Measurements from ENCODE around the gene FAM118A. TPM values are rescaled to one million over a fixed set of nuclear protein-coding genes. Genes with fewer than 3 reads are reported as not detected.

The FAM118A gene
- total RNA-seq, 1 donor from 2014 or later, result 59.3 TPM

DNA sequence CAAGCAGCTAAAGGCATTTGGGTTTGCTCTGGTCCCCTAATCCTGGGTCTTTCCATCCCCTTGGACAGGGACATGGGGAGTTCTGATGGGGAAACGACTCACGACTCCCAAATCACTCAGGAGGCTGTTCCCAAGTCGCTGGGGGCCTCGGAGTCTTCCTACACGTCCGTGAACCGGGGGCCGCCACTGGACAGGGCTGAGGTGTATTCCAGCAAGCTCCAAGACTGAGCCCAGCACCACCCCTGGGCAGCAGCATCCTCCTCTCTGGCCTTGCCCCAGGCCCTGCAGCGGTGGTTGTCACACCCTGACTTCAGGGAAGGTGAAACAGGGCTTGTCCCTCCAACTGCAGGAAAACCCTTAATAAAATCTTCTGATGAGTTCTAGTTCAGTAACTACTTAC lies 14.2 kb upstream of the FAM118A start:
- no peak overlapping the region for H3K4me3 Mint-ChIP-seq
- CTCF ChIA-PET, result no interaction called here

DNA sequence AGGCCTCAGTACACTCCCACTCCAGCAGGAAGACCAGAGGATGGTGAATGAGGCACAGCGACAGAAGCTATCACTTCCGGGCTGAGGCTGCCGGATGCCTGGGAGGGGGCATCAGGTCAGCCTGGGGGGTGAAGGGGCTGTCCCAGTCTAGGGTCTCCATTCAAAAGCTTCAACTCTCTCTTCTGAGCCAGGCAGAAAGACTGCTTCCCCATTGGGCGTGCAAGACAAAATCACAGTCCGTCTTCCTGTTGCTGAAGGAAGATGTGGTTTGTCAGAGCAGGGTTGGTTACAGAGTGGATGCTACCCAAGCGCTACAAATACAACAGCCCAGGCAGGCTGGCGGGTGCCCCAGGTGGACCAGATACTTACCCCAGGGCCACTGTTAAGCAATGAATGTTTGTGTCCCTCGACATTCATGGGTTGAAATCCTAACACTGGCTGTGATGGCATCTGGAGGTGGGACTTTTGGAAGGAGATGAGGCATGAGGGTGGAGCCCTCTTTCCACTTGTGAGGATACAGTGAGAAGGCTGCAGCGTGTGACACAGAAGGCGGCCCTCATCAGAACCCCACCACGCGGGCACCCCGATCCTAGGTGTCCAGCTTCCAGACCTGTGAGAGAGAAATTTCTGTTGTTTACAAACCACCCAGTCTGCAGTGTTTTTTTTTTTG lies 13.0 kb upstream of the FAM118A start:
- peak overlapping the region; percentile 87 for H3K27ac Mint-ChIP-seq
- ATAC-seq (ENCODE audit: low read depth), result peak; percentile 88

More for the DNA sequence above, 14.2 kb upstream of the FAM118A start:
- TF ChIP-seq, protein P1, sequence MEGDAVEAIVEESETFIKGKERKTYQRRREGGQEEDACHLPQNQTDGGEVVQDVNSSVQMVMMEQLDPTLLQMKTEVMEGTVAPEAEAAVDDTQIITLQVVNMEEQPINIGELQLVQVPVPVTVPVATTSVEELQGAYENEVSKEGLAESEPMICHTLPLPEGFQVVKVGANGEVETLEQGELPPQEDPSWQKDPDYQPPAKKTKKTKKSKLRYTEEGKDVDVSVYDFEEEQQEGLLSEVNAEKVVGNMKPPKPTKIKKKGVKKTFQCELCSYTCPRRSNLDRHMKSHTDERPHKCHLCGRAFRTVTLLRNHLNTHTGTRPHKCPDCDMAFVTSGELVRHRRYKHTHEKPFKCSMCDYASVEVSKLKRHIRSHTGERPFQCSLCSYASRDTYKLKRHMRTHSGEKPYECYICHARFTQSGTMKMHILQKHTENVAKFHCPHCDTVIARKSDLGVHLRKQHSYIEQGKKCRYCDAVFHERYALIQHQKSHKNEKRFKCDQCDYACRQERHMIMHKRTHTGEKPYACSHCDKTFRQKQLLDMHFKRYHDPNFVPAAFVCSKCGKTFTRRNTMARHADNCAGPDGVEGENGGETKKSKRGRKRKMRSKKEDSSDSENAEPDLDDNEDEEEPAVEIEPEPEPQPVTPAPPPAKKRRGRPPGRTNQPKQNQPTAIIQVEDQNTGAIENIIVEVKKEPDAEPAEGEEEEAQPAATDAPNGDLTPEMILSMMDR (IDR thresholded peaks at IDR 0.05), result no peak
- H3K36me3 Mint-ChIP-seq (ENCODE audit: low read depth), result no peaks in the 10 kb centered on the region
- no peaks in the 10 kb centered on the region for H3K27me3 Mint-ChIP-seq
- DNase-seq (no peak), ATAC-seq (ENCODE audit: low read depth) (no peak)
- H3K27ac Mint-ChIP-seq, result peak overlapping the region; percentile 46
- no peaks in the 10 kb centered on the region for H3K9me3 Mint-ChIP-seq
- peaks cover 22% of the 10 kb centered on the region for H3K4me1 Mint-ChIP-seq
- intact Hi-C loops (cut with micrococcal nuclease), result no loop called here
- POLR2A ChIA-PET, result interaction anchor here (0.6 to 1.4 kb wide), 2 partner anchors 11 to 740 kb away, joined by 4 to 5 read pairs; partner anchors contain the start of gene UPK3A

DNA sequence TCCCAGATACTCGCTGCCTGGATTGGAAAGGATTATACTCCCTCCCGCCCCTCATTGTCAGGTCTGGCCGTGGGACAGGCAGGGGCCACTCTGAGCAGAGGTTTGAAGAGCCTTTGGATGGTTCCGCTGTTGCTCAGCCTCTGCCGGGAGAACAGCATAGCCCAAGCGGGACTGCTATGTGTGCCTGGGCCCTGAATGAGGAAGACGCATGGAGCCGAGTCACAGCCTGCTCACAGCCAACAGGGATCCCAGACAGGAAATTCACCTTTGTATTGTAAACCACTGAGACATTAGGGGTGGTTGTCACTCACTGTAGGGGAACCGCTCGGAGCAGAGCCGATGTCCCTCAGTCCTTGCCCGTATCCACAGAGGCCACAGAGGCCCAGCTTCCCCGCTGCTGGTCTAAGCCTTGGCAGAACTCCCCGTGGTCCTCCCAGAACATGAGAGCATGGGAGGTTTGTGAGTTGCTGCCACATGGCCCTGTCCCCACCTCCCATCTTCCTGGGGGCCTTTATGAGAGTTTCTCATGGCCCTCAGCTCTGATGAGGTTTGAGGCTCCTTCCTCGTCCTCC lies 10.7 kb upstream of the FAM118A start:
- ChIA-PET POLR2A (interaction anchor here (0.8 to 1.0 kb wide), 3 partner anchors 10 to 12 kb away, joined by 3 to 7 read pairs (median 5); no protein-coding TSS in a partner anchor), CTCF (no interaction called here)
- Mint-ChIP-seq H3K4me1 (peaks cover 27% of the 10 kb centered on the region), H3K36me3 (ENCODE audit: low read depth) (no peaks in the 10 kb centered on the region), H3K9me3 (no peaks in the 10 kb centered on the region), H3K27ac (no peak overlapping the region), H3K4me3 (no peak overlapping the region), H3K27me3 (no peaks in the 10 kb centered on the region)
- intact Hi-C loops (cut with micrococcal nuclease), result no loop called here
- TF ChIP-seq, protein P1 (IDR thresholded peaks at IDR 0.05), result no peak
- ATAC-seq (ENCODE audit: low read depth), result no peak
- no peak for DNase-seq

More for the DNA sequence above, 13.0 kb upstream of the FAM118A start:
- H3K27me3 Mint-ChIP-seq, result no peaks in the 10 kb centered on the region
- peak overlapping the region; percentile 57 for H3K4me3 Mint-ChIP-seq
- peaks cover 22% of the 10 kb centered on the region for H3K4me1 Mint-ChIP-seq
- intact Hi-C loops (cut with micrococcal nuclease), result loop anchor here (1.0 kb wide), 1 partner anchor 8 kb away; no protein-coding TSS in a partner anchor
- TF ChIP-seq, protein P1 (IDR thresholded peaks at IDR 0.05), result no peak
- POLR2A ChIA-PET, result interaction anchor here (0.7 to 1.2 kb wide), 5 partner anchors 9 to 17 kb away, joined by 3 to 7 read pairs (median 4); partner anchors contain the start of genes FAM118A and UPK3A
- DNase-seq, result no peak
- no peaks in the 10 kb centered on the region for H3K9me3 Mint-ChIP-seq
- no peaks in the 10 kb centered on the region for H3K36me3 Mint-ChIP-seq (ENCODE audit: low read depth)
- CTCF ChIA-PET, result no interaction called here

DNA sequence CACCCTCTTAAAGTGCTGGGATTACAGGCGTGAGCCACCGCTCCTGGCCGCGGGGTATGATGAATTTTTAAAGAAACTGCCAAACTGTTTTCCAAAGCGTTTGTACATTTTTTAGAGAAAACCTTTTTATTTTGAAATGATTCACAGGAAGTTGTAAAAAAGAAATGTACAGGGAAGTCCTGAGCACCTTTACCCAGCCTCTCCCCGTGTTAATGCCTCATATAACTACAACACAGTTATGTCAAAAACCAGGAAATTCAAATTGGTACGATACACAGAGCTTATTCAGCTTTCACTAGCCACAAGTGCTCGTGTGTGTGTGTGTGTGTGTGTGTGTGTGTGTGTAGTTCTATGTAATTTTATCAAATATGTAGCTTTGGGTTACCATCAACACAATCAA lies 7.0 kb upstream of the FAM118A start:
- no peaks in the 10 kb centered on the region for H3K36me3 Mint-ChIP-seq (ENCODE audit: low read depth)
- ATAC-seq (ENCODE audit: low read depth) (no peak), DNase-seq (no peak)
- no peaks in the 10 kb centered on the region for H3K9me3 Mint-ChIP-seq
- H3K27me3 Mint-ChIP-seq, result no peaks in the 10 kb centered on the region
- intact Hi-C loops (cut with micrococcal nuclease), result no loop called here
- H3K4me1 Mint-ChIP-seq, result peaks cover 5% of the 10 kb centered on the region
- H3K27ac Mint-ChIP-seq, result no peak overlapping the region
- TF ChIP-seq, protein P1 (IDR thresholded peaks at IDR 0.05), result no peak
- ChIA-PET CTCF (no interaction called here), POLR2A (no interaction called here)
- H3K4me3 Mint-ChIP-seq, result no peak overlapping the region

DNA sequence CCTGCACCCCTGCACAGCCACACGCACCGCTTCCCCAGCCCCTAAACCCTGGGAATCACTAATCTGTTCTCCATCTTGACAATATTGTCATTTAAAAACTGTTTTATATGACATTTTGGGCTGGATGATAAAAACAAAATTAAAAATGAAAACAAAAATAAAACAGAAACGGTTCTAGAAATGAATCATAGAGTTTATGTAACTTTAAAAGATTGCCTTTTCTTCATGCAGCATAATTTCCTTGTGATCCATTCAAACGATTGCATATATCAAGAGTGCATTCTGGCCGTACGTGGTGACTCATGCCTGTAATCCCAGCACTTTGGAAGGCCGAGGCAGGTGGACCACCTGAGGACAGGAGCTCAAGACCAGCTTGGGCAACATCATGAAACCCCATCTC lies 6.6 kb upstream of the FAM118A start:
- POLR2A ChIA-PET, result no interaction called here

More for the DNA sequence above, 6.6 kb upstream of the FAM118A start:
- H3K36me3 Mint-ChIP-seq (ENCODE audit: low read depth), result no peaks in the 10 kb centered on the region
- H3K4me1 Mint-ChIP-seq, result peaks cover 5% of the 10 kb centered on the region
- H3K9me3 Mint-ChIP-seq, result no peaks in the 10 kb centered on the region
- CTCF ChIA-PET, result no interaction called here
- no peak overlapping the region for H3K4me3 Mint-ChIP-seq
- TF ChIP-seq, protein P1 (IDR thresholded peaks at IDR 0.05), result no peak
- H3K27me3 Mint-ChIP-seq, result no peaks in the 10 kb centered on the region
- no peak overlapping the region for H3K27ac Mint-ChIP-seq
- DNase-seq, result no peak
- intact Hi-C loops (cut with micrococcal nuclease), result no loop called here
- no peak for ATAC-seq (ENCODE audit: low read depth)
